ENCODE measurements around the gene FAM110A. TPM values are rescaled to one million over a fixed set of nuclear protein-coding genes. Genes with fewer than 3 reads are reported as not detected.

FAM110A gene
- total RNA-seq, 1 experiment from 2014 or later = 14.9 TPM

GRCh38 chr20:853406-853996 is 20.0 kb downstream of the FAM110A start:
- Mint-ChIP-seq H3K4me1 (ENCODE audit: low read depth, unreplicated experiment) (peaks cover 16% of the 10 kb centered on the region), H3K27ac (ENCODE audit: unreplicated experiment) (no peak overlapping the region), H3K4me3 (ENCODE audit: low read depth, unreplicated experiment) (no peak overlapping the region), H3K36me3 (ENCODE audit: insufficient read depth, unreplicated experiment) (no peaks in the 10 kb centered on the region), H3K27me3 (ENCODE audit: unreplicated experiment) (no peaks in the 10 kb centered on the region), H3K9me3 (ENCODE audit: low read depth, unreplicated experiment) (no peaks in the 10 kb centered on the region)
- no peak for TF ChIP-seq CTCF (IDR thresholded peaks at IDR 0.05; ENCODE audit: unreplicated experiment)
- no peak for DNase-seq
- intact Hi-C loops (cut with micrococcal nuclease; ENCODE audit: unreplicated experiment) = no loop called here
- BruUV-seq (replicated peaks) = no TSS peak
- CTCF ChIA-PET = interaction anchor here (0.6 kb wide), 1 partner anchor 177 kb away, joined by 5 read pairs; no protein-coding TSS in a partner anchor

GRCh38 chr20:854601-855000 is 21.1 kb downstream of the FAM110A start:
- Mint-ChIP-seq H3K27me3 (ENCODE audit: unreplicated experiment) (no peaks in the 10 kb centered on the region), H3K36me3 (ENCODE audit: insufficient read depth, unreplicated experiment) (no peaks in the 10 kb centered on the region), H3K4me3 (ENCODE audit: low read depth, unreplicated experiment) (no peak overlapping the region), H3K9me3 (ENCODE audit: low read depth, unreplicated experiment) (no peaks in the 10 kb centered on the region), H3K4me1 (ENCODE audit: low read depth, unreplicated experiment) (peaks cover 16% of the 10 kb centered on the region), H3K27ac (ENCODE audit: unreplicated experiment) (no peak overlapping the region)
- CTCF ChIA-PET = no interaction called here
- DNase-seq = no peak
- intact Hi-C loops (cut with micrococcal nuclease; ENCODE audit: unreplicated experiment) = no loop called here
- no peak for TF ChIP-seq CTCF (IDR thresholded peaks at IDR 0.05; ENCODE audit: unreplicated experiment)
- no TSS peak for BruUV-seq (replicated peaks)

GRCh38 chr20:855466-856360 is 22.2 kb downstream of the FAM110A start:
- no peak overlapping the region for H3K27ac Mint-ChIP-seq (ENCODE audit: unreplicated experiment)
- DNase-seq = no peak
- CTCF ChIA-PET = interaction anchor here (0.5 kb wide), 1 partner anchor 12 kb away, joined by 3 read pairs; no protein-coding TSS in a partner anchor
- no peak for TF ChIP-seq CTCF (IDR thresholded peaks at IDR 0.05; ENCODE audit: unreplicated experiment)
- H3K27me3 Mint-ChIP-seq (ENCODE audit: unreplicated experiment) = no peaks in the 10 kb centered on the region
- H3K4me1 Mint-ChIP-seq (ENCODE audit: low read depth, unreplicated experiment) = peaks cover 16% of the 10 kb centered on the region
- H3K36me3 Mint-ChIP-seq (ENCODE audit: insufficient read depth, unreplicated experiment) = no peaks in the 10 kb centered on the region
- no peak overlapping the region for H3K4me3 Mint-ChIP-seq (ENCODE audit: low read depth, unreplicated experiment)
- no TSS peak for BruUV-seq (replicated peaks)
- intact Hi-C loops (cut with micrococcal nuclease; ENCODE audit: unreplicated experiment) = no loop called here
- H3K9me3 Mint-ChIP-seq (ENCODE audit: low read depth, unreplicated experiment) = no peaks in the 10 kb centered on the region

- no peak for TF ChIP-seq CTCF (IDR thresholded peaks at IDR 0.05; ENCODE audit: unreplicated experiment)
- CTCF ChIA-PET = interaction anchor here (0.5 kb wide), 1 partner anchor 11 kb away, joined by 3 read pairs; no protein-coding TSS in a partner anchor
- Mint-ChIP-seq H3K4me3 (ENCODE audit: low read depth, unreplicated experiment) (no peak overlapping the region), H3K4me1 (ENCODE audit: low read depth, unreplicated experiment) (peaks cover 16% of the 10 kb centered on the region), H3K36me3 (ENCODE audit: insufficient read depth, unreplicated experiment) (no peaks in the 10 kb centered on the region), H3K27me3 (ENCODE audit: unreplicated experiment) (no peaks in the 10 kb centered on the region), H3K9me3 (ENCODE audit: low read depth, unreplicated experiment) (no peaks in the 10 kb centered on the region), H3K27ac (ENCODE audit: unreplicated experiment) (no peak overlapping the region)
- intact Hi-C loops (cut with micrococcal nuclease; ENCODE audit: unreplicated experiment) = no loop called here
- peak; percentile 90 for DNase-seq
- no TSS peak for BruUV-seq (replicated peaks)
These were observed 22.9 kb downstream of the FAM110A start for GRCh38 chr20:856361-856775.
